HG03135 (cell line): ENCODE measurements around the gene ARPIN.

Experiments used
- ATAC-seq: cut with Tn5 transposase; IDR thresholded peaks from one replicate; pipeline ENCODE4 v1.9.1; 2021; ENCODE audit warnings: mild to moderate bottlenecking, moderate library complexity; ENCODE audit not compliant: unreplicated experiment

ARPIN gene

DNA sequence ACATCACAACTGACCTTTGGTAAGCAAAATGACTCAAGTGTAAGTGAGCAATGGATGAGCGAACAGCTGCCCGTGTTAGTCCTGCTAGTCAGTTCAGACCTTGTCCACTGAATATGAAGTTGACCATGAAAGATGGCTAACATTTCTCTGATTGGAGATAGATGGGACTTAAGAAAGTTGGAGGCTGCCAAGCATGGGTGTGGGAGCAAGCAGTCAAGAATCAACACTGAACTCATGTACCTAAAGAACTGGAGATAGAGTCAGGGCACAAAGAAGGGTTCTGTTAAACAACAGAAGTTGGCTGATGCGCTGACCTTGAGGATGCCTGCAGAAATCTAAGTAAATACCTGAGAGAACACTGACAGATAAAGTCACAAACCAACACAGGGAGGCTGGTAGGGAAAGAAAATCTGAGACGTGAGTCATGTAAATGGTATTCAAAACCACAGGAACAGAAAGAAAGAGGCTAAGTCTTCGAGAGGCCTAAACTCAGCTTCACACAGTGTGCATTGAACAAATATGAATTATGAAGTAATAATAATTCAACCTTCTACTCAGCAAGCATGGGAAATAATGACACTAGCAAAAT is 67.4 kb downstream of the ARPIN start:
- no peak for ATAC-seq
